HEK293 (cell line): ENCODE results near the gene EDEM3.

ENCODE experiments used
- CTCF ChIA-PET: fragments of 350-600 bp; formaldehyde crosslinking; extraction: SDS; loops from one replicate; lab custom pipeline; 2021; ENCODE audit warnings: antibody characterized with exemption; lab: Yijun Ruan, JAX
- POLR2A ChIA-PET: fragments of 300-600 bp; formaldehyde crosslinking; extraction: SDS; loops from one replicate; lab custom pipeline; 2020; ENCODE audit warnings: antibody characterized with exemption, inconsistent platforms; lab: Yijun Ruan, JAX
- H3K27ac ChIP-seq: fragments of 200-500 bp; sonication (Bioruptor generic); 2 replicates; pipeline ENCODE4 v1.5.1; 2014; ENCODE audit warnings: low read depth, low read length, control low read depth, inconsistent platforms; ENCODE audit errors: extremely low read depth
- H3K36me3 ChIP-seq, 2 experiments: fragments of 200-500 bp in 1 of 2; sonication (Bioruptor generic) in 1 of 2; 1 replicate in 1 of 2; 2 replicates in 1 of 2; pipeline ENCODE4 v1.5.1; 2014 to 2017; ENCODE audit warnings: inconsistent platforms in 2 of 2, low read length in 2 of 2; ENCODE audit not compliant: control insufficient read depth in 2 of 2, insufficient read depth in 1 of 2
- H3K4me1 ChIP-seq: fragments of 200-500 bp; sonication (Bioruptor generic); 2 replicates; pipeline ENCODE4 v1.5.1; 2014; ENCODE audit warnings: mild to moderate bottlenecking, low read length, inconsistent platforms; ENCODE audit not compliant: control insufficient read depth, insufficient read depth
- H3K4me3 ChIP-seq: 2 replicates; pipeline ENCODE4 v1.5.1; 2011; ENCODE audit warnings: low read depth, mild to moderate bottlenecking, control low read depth, low read length, moderate library complexity
- H3K9me3 ChIP-seq: fragments of 200-500 bp; sonication (Bioruptor generic); 2 replicates; pipeline ENCODE4 v1.5.1; 2014; ENCODE audit warnings: low read depth, low read length, inconsistent platforms; ENCODE audit not compliant: control insufficient read depth, insufficient read depth
- ELK4 ChIP-seq: IDR thresholded peaks from 2 replicates; pipeline ENCODE4 v1.6.1; 2011; ENCODE audit warnings: mild to moderate bottlenecking, low read depth, low read length, borderline replicate concordance
- IKZF3 ChIP-seq: fragments of 450-650 bp; IDR thresholded peaks from 2 replicates; pipeline ENCODE4 v1.5.0; 2018; ENCODE audit warnings: missing biosample characterization, mild to moderate bottlenecking, missing genetic modification characterization, moderate library complexity
- OVOL3 ChIP-seq: fragments of 450-650 bp; formaldehyde crosslinking; IDR thresholded peaks from 2 replicates; pipeline ENCODE4 v1.5.1; 2016; ENCODE audit warnings: missing biosample characterization, missing genetic modification characterization
- SALL2 ChIP-seq: fragments of 450-650 bp; formaldehyde crosslinking; IDR thresholded peaks from 2 replicates; pipeline ENCODE4 v1.5.0; 2017; ENCODE audit warnings: missing biosample characterization, mild to moderate bottlenecking, missing genetic modification characterization, borderline replicate concordance
- SP2 ChIP-seq: fragments of 450-650 bp; formaldehyde crosslinking; IDR thresholded peaks from 2 replicates; pipeline ENCODE4 v1.5.1; 2016; ENCODE audit warnings: missing biosample characterization, missing genetic modification characterization
- ZBTB1 ChIP-seq: fragments of 450-650 bp; formaldehyde crosslinking; IDR thresholded peaks from 2 replicates; pipeline ENCODE4 v1.5.1; 2016; ENCODE audit warnings: missing biosample characterization, missing genetic modification characterization
- ZNF112 ChIP-seq: fragments of 450-650 bp; formaldehyde crosslinking; IDR thresholded peaks from 2 replicates; pipeline ENCODE4 v1.5.0; 2017; ENCODE audit warnings: missing biosample characterization, missing genetic modification characterization
- ZNF114 ChIP-seq: fragments of 450-650 bp; formaldehyde crosslinking; IDR thresholded peaks from 2 replicates; pipeline ENCODE4 v1.5.0; 2017; ENCODE audit warnings: missing biosample characterization, missing genetic modification characterization
- ZNF214 ChIP-seq: fragments of 450-650 bp; formaldehyde crosslinking; IDR thresholded peaks from 2 replicates; pipeline ENCODE4 v1.5.1; 2017; ENCODE audit warnings: missing biosample characterization, mild to moderate bottlenecking, missing genetic modification characterization, borderline replicate concordance
- ZNF292 ChIP-seq: fragments of 450-650 bp; formaldehyde crosslinking; IDR thresholded peaks from 2 replicates; pipeline ENCODE4 v1.5.1; 2016; ENCODE audit warnings: low read depth, missing biosample characterization, missing genetic modification characterization, borderline replicate concordance
- ZNF514 ChIP-seq: fragments of 450-650 bp; formaldehyde crosslinking; IDR thresholded peaks from 2 replicates; pipeline ENCODE4 v1.5.1; 2016; ENCODE audit warnings: missing biosample characterization, missing genetic modification characterization
- ZNF549 ChIP-seq: fragments of 450-650 bp; IDR thresholded peaks from 2 replicates; pipeline ENCODE4 v1.5.1; 2018; ENCODE audit warnings: missing biosample characterization, missing genetic modification characterization, mild to moderate bottlenecking, inconsistent platforms, moderate library complexity
- ZNF571 ChIP-seq: fragments of 450-650 bp; formaldehyde crosslinking; IDR thresholded peaks from 2 replicates; pipeline ENCODE4 v1.5.0; 2017; ENCODE audit warnings: missing biosample characterization, missing genetic modification characterization
- ZNF610 ChIP-seq: fragments of 450-650 bp; formaldehyde crosslinking; IDR thresholded peaks from 2 replicates; pipeline ENCODE4 v1.5.1; 2016; ENCODE audit warnings: missing biosample characterization, missing genetic modification characterization, borderline replicate concordance
- ZNF747 ChIP-seq: fragments of 450-650 bp; formaldehyde crosslinking; IDR thresholded peaks from 2 replicates; pipeline ENCODE4 v1.5.1; 2016; ENCODE audit warnings: missing biosample characterization, missing genetic modification characterization
- ZNF837 ChIP-seq: fragments of 450-650 bp; formaldehyde crosslinking; IDR thresholded peaks from 2 replicates; pipeline ENCODE4 v1.5.1; 2016; ENCODE audit warnings: missing biosample characterization, missing genetic modification characterization
- ZNF843 ChIP-seq: fragments of 450-650 bp; formaldehyde crosslinking; IDR thresholded peaks from 2 replicates; pipeline ENCODE4 v1.5.1; 2016; ENCODE audit warnings: missing biosample characterization, missing genetic modification characterization
- TF ChIP-seq, protein P1 (sequence below): fragments of 450-650 bp; IDR thresholded peaks from 2 replicates; pipeline ENCODE4 v1.5.1; 2018; ENCODE audit warnings: missing biosample characterization, mild to moderate bottlenecking, missing genetic modification characterization
- TF ChIP-seq, protein P2 (sequence below): fragments of 450-650 bp; formaldehyde crosslinking; IDR thresholded peaks from 2 replicates; pipeline ENCODE4 v1.5.1; 2016; ENCODE audit warnings: missing biosample characterization, missing genetic modification characterization
- TF ChIP-seq, protein P3 (sequence below): fragments of 450-650 bp; formaldehyde crosslinking; IDR thresholded peaks from 2 replicates; pipeline ENCODE4 v1.5.1; 2017; ENCODE audit warnings: missing biosample characterization, missing genetic modification characterization

The EDEM3 gene

GRCh38 chr1:184649451-184649888 is 105.2 kb downstream of the EDEM3 start:
- Histone ChIP-seq H3K27ac (no peak overlapping the region), H3K36me3 (no peaks in the 10 kb centered on the region), H3K4me3 (no peak overlapping the region), H3K4me1 (no peaks in the 10 kb centered on the region), H3K9me3 (no peaks in the 10 kb centered on the region)
- POLR2A ChIA-PET: no interaction called here
- TF ChIP-seq ZNF837 (tag by site-specific recombination) (no peak), SALL2 (no peak), IKZF3 (tag by site-specific recombination) (no peak), ZNF292 (tag by site-specific recombination) (no peak), ZNF114 (tag by site-specific recombination) (no peak), ZNF549 (tag by site-specific recombination) (no peak), ZNF610 (tag by site-specific recombination) (no peak), ZNF214 (no peak), ZNF571 (tag by site-specific recombination) (no peak), ELK4 (no peak), ZNF112 (tag by site-specific recombination) (no peak), ZNF514 (tag by site-specific recombination) (no peak), ZNF843 (tag by site-specific recombination) (no peak)
- TF ChIP-seq, protein P1, sequence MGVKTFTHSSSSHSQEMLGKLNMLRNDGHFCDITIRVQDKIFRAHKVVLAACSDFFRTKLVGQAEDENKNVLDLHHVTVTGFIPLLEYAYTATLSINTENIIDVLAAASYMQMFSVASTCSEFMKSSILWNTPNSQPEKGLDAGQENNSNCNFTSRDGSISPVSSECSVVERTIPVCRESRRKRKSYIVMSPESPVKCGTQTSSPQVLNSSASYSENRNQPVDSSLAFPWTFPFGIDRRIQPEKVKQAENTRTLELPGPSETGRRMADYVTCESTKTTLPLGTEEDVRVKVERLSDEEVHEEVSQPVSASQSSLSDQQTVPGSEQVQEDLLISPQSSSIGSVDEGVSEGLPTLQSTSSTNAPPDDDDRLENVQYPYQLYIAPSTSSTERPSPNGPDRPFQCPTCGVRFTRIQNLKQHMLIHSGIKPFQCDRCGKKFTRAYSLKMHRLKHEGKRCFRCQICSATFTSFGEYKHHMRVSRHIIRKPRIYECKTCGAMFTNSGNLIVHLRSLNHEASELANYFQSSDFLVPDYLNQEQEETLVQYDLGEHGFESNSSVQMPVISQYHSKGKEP (tag by site-specific recombination): no peak
- TF ChIP-seq, protein P2, sequence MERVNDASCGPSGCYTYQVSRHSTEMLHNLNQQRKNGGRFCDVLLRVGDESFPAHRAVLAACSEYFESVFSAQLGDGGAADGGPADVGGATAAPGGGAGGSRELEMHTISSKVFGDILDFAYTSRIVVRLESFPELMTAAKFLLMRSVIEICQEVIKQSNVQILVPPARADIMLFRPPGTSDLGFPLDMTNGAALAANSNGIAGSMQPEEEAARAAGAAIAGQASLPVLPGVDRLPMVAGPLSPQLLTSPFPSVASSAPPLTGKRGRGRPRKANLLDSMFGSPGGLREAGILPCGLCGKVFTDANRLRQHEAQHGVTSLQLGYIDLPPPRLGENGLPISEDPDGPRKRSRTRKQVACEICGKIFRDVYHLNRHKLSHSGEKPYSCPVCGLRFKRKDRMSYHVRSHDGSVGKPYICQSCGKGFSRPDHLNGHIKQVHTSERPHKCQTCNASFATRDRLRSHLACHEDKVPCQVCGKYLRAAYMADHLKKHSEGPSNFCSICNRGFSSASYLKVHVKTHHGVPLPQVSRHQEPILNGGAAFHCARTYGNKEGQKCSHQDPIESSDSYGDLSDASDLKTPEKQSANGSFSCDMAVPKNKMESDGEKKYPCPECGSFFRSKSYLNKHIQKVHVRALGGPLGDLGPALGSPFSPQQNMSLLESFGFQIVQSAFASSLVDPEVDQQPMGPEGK (tag by site-specific recombination): no peak
- TF ChIP-seq, protein P3, sequence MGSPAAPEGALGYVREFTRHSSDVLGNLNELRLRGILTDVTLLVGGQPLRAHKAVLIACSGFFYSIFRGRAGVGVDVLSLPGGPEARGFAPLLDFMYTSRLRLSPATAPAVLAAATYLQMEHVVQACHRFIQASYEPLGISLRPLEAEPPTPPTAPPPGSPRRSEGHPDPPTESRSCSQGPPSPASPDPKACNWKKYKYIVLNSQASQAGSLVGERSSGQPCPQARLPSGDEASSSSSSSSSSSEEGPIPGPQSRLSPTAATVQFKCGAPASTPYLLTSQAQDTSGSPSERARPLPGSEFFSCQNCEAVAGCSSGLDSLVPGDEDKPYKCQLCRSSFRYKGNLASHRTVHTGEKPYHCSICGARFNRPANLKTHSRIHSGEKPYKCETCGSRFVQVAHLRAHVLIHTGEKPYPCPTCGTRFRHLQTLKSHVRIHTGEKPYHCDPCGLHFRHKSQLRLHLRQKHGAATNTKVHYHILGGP (tag by site-specific recombination): no peak
- CTCF ChIA-PET: no interaction called here

DNA sequence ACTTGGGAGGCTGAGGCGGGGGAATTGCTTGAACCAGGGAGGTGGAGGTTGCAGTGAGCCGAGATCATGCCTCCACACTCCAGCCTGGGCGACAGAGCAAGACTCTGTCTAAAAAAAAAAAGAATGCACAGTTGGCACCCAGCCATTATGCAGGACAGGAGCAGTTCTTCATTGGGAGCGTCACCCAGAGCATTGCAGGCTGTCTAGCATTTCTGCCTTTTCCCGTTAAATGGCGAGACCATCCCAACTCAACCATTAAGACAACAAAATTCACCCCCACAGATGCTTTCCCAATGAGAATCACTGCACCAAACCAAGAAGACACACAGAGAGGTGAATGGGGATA is 105.8 kb downstream of the EDEM3 start:
- Histone ChIP-seq H3K36me3 (no peaks in the 10 kb centered on the region), H3K9me3 (no peaks in the 10 kb centered on the region), H3K27ac (no peak overlapping the region), H3K4me3 (no peak overlapping the region), H3K4me1 (no peaks in the 10 kb centered on the region)
- ChIA-PET POLR2A (no interaction called here), CTCF (interaction anchor here (0.6 kb wide), 1 partner anchor 333 kb away, joined by 3 read pairs; no protein-coding TSS in a partner anchor)
- no peak for TF ChIP-seq SP2 (tag by site-specific recombination)
- TF ChIP-seq ZNF747 (tag by site-specific recombination): no peak
- no peak for TF ChIP-seq OVOL3
- no peak for TF ChIP-seq ZBTB1
- TF ChIP-seq ZNF610 (tag by site-specific recombination): peak; percentile 54; the same call in 1 of the 2 replicates
